GM21447 (cell line): ENCODE measurements around the gene GTPBP6.

ENCODE experiments used
- ATAC-seq: cut with Tn5 transposase; IDR thresholded peaks from one replicate; pipeline ENCODE4 v1.9.1; 2021; ENCODE audit not compliant: unreplicated experiment

The GTPBP6 gene, protein sequence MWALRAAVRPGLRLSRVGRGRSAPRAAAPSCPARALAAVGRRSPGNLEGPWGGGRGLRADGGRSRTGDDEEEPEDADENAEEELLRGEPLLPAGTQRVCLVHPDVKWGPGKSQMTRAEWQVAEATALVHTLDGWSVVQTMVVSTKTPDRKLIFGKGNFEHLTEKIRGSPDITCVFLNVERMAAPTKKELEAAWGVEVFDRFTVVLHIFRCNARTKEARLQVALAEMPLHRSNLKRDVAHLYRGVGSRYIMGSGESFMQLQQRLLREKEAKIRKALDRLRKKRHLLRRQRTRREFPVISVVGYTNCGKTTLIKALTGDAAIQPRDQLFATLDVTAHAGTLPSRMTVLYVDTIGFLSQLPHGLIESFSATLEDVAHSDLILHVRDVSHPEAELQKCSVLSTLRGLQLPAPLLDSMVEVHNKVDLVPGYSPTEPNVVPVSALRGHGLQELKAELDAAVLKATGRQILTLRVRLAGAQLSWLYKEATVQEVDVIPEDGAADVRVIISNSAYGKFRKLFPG

DNA sequence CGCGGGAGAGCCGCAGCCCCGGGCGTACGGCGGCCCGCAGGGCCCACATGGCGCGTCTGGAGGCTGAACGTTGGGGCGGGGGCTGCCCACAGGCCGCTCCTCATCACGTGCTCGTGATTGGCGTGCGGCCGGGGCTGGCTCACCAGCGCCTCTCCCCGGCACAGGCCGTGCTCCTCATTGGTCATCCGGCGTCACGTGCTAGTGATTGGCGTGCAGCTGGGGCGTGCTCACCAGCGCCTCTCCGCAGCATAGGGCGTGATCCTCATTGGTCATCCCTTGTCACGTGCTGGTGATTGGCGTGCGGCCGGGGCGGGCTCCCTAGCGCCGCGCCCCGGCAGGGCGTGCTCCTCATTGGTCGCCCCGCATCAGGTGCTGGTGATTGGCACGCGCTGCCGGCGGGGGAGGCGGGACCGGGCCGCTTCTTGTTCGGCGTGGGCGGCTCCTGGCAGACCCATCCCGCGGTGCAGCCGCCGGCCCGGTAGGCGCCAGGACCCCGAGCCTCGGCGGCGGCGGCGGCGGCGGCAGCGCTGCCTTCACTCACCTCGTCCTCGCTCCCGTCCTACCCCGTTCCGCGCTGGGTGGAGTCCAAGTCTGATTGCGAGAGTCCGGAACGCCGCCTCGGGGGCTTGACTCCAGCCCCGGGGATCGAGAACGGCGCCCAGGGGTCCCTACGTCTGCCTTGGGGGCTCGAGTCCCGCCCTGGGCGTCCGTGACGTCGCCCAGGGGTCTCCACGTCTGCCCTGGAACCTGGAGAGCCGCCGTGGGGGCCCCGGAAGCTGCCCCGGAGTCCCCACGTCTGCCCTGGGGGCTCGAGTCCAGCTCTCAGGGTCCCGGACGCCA is at the start of gene GTPBP6:
Gene GTPBP6 (minus strand): TSS at position 58 of the 840 bp plus-strand sequence. CDS start 9 bp downstream, at position 49.
- peak; percentile 73 for ATAC-seq

DNA sequence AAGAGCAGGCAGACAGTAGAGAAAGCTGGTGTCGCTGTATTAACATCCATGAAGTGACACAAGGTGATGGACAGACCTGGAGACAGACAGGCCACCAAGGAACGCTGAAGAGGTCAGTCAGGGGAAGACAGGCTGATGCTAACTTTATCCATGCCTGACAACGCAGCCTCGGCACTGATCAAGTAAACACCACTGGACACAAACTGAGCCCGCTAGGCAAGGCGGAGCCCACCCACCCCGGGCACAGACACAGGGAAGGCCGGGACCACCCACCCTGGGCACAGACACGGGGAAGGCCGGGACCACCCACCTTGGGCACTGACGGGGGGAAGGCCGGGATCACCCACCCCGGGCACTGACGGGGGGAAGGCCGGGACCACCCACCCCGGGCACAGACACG is 49.3 kb upstream of the GTPBP6 start:
- ATAC-seq, result no peak

DNA sequence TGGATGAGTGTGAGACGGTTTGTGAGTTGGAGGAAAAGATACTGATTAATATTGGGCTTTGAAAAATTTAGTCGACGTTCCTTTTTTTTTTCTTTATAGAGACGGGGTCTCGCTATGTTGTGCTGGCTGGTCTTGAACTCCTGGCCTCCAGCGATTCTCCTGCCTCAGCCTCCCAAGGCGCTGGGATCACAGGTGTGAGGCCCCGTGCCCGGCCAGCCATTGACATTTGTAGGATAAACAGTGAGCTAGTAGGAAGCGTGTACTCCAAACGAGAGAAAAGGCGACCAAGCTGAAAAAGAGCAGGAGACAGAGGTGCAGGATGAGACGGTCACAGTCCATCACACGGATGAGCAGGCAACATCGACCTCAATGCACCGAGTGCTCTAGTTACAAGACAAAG is 48.8 kb upstream of the GTPBP6 start:
- ATAC-seq, result no peak

DNA sequence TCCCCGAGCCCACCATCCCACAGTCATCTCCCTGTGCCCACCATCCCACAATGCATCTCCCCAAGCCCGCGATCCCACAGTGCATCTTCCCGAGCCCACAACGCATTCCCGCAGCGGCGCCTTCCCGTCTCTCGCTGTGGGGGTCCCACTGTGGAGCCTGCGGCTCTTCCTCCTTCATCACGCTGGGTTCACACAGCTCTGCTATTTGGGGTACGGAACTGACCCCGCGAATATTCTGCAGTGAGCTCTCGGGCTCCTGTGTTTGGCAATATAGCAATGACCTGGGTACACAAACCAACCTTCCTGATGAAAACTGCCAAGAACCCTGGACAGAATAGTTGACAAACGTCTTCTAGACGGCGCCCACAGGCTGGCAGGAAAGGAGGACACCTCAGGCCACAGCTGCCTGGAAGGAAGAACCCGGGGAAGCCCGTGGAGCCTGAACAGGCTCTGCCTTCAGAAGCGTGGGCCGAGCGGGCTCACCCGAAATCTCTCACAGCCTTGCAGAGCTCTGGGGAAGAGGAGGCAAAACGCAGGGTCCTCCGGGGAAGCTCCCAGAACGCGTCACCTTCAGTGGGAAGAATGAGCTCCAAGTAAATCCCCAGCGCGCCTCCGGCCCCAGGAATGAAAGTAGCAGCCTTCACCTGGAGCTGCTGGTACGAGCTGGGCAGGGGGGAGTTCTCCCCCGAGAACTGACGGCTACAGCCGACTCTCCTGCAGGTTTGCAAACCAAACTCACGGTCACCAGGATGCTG is 45.2 kb upstream of the GTPBP6 start:
- no peak for ATAC-seq

DNA sequence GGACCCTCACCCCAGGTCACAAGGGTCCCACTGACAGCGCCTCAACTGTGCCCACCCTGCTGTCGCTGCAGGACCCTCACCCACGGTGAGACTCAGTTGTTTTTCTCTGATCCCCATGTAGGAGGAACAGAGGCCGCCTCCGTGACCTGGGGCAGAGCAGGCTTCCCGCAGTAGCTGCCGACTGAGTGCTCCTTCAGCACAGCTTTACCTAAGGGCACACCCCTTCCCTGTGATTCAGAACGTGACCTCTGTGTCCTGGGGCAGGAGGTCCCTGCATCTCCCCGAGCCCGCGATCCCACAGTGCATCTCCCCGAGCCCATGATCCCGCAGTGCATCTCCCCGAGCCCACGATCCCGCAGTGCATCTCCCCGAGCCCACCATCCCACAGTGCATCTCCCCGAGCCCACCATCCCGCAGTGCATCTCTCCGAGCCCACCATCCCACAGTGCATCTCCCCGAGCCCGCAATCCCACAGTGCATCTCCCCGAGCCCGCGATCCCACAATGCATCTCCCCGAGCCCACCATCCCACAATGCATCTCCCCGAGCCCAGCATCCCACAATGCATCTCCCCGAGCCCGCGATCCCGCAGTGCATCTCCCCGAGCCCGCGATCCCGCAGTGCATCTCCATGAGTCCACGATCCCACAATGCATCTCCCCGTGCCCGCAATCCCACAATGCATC is 44.5 kb upstream of the GTPBP6 start:
- ATAC-seq, result no peak

DNA sequence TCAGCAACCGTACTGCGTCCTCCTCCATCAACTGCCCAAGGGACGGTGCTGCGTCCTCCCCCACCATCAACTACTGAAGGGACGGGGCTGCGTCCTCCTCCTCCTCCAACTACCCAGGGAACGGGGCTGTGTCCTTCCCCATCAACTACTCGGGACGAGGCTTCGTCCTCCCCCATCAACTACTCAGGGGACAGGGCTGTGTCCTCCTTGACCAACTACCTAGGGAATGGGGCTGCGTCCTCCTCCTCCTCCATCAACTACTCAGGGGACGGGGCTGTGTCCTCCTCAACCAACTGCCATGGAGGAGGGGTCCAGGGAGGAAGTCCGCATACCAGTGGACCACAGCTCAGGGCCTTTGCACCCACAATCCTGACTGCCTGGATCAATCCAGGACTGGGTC is 43.8 kb upstream of the GTPBP6 start:
- no peak for ATAC-seq

DNA sequence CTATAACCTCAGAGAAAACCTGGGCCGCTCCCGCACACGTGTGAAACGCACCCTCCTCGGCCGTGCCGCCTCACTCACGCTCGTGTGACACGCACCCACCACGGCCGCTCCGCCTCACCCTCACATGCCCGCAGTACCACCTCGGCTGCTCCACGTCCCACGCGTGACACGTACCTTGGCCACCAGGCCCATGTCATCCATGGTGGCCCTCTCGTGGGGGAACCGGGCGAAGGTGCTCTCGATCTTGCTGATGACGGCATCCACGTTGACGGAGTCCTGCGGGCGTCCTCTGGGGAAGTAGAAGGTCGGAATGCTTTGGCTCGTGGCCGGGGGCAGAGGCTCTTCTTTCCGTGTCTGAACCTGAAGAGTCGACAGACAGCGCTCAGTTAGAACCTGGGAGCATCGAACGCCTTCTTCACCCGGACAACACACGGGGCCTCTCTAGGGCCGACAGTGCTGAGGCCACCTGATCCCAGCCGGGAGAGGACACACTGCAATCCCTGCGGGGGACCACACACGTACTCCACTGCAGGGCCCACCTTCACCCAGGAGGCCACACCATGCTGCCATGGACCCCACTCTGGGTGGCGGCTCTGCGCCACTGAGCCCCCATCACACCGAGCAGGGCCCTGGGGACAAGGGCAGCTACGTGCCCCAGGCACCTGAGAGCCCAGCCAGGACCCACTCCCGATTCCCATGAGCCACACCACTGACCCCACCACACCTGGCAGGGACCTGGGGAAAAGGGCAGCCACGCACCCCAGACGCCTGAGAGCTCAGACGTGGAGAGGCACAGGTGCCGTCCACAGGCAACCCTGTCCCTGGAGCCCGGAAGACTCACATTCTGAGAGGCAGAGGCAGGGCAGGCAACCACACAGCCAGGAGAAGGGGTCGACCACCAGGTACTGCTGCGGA is 42.9 kb upstream of the GTPBP6 start:
- no peak for ATAC-seq

DNA sequence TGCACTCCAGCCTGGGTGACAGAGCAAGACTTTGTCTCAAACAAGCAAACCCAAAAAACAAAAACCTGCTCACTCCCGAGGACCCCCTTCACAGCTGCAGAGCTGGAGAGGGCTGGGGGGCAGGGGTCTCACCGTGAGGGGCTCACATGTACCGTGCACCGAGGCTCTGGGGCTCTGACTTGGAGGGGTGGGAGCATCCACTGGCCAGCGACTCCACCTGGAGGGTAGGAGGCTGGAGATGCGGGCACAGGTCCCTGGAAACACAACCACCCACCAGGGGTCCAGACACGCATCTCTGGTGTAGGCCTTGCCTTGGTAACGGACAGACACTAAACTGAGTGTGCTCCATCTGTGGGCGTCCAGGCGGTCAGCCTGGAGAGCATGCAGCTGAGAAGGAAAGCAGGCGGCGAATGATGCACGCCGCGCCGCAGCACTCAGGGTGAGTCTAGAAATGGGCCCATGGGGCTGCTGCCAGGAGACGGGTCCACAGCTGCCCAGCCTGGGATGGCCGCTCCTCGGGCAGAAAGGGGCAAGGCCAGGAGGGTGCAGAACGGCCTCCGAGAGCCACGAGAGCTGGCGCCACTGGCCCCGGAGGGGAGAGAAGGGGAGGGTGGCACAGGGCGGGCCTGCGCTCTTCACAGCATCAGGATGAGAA is 42.0 kb upstream of the GTPBP6 start:
- no peak for ATAC-seq

DNA sequence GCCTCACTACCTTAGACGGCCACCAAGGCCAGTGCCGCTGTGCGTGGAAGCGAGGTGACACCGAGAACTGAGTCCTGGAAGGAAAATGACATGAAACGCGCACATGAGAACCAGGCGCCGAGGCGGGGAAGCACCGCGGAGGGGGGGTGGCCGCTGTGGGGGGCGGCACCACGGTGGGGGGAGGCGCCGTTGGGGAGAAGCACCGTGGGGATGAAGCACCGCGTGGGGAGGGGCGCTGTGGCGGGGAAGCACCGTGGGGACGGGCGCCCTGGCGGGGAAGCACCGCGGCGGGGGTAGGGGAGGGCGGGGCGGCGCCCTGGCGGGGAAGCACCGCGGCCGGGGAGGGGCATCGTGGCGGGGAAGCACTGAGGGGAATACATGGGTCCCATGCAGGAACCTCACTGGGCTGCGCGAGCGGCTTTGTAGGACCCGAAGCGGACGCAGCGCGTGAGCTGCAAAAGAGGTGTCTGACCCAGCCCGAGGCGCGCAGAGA is 40.1 kb upstream of the GTPBP6 start:
- no peak for ATAC-seq

DNA sequence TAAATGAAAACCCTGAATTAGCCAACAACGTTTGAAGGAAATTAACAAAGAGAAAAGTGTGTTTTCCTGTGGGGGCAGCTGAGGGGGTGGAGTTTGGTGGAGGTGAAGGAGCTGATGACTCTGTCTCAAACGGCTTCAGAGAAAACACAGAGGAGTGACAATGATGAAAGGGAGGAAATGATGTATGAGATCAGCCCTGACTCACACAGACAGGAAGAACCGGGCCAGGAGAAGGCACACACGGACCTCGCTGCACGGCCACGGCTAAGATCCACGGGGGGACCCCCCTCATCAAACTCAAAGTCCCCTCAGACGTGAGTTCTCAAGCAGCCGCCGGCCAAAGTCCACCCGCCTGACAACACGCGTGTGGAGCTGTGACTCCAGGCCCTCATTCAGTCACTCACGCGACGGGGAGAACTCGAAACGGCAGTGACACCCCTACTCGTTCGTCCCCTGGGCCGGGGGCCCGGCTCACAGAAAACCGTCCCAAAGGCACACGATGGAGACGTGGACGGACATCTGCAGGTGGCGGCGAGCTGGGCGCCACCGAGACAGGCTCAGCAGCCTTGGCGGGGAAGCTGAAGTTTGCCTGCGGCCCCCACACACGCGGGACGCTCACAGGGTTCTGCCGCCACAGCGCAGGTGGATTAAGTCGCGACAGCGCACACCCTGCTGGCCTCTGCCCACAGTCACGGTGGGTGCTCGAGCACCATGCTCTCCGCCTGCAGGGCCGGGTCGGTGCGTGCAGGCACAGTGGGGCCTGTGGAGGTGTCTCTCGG is 39.3 kb upstream of the GTPBP6 start:
- ATAC-seq, result no peak

DNA sequence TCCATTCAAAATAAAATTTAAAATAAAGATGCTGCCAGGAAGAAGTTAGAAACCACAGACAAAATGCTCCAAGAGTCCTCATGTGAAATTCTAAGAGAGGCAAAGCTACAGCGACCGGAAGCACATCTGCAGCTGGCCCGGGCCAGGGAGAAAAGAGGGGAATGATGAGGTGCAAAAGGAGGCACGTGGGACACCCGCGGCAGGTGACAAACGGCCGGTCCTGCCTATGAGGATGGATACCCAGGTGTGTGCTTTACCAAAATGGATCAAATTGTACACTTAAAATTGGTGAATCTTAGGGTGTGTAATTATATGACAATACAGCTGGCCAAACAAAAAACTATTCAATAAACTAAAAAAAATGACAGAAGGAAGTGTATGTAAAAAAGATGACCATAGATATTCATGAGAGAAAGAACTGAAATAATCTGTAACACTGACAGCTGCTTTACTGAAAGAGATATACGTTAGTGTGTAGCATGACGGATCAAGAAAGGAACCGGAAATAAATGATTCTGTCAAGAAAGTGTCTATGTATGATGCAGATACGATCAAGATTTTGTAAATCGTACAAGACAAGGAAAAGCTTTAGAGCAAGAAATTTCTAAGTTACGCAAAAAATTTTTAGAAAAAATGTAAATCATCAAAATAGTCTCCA is 38.6 kb upstream of the GTPBP6 start:
- no peak for ATAC-seq

DNA sequence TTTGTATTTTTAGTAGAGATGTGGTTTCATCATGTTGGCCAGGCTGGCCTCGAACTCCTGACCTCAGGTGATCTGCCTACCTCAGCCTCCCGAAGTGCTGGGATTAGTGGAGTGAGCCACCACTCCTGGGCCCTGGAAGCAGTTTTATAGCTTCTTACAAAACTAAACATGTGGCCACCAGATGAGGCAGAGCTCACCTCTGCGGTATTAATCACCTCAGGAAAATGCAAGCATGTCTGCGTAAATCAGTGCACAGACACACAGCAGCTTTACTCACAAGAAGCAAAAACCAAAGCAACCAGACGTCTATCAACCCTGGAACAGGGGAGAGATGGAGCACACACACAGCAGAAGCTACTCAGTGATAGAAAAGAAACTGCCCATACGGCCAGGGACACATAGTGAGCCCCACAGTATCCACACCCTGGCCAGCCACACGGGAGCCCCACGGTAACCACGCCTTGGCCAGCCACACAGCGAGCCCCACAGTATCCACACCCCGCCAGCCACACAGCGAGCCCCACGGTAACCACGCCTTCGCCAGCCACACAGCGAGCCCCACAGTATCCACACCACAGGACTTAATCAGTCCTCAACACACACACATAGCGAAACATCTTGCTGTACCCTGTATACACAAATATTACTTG is 37.9 kb upstream of the GTPBP6 start:
- ATAC-seq, result no peak

DNA sequence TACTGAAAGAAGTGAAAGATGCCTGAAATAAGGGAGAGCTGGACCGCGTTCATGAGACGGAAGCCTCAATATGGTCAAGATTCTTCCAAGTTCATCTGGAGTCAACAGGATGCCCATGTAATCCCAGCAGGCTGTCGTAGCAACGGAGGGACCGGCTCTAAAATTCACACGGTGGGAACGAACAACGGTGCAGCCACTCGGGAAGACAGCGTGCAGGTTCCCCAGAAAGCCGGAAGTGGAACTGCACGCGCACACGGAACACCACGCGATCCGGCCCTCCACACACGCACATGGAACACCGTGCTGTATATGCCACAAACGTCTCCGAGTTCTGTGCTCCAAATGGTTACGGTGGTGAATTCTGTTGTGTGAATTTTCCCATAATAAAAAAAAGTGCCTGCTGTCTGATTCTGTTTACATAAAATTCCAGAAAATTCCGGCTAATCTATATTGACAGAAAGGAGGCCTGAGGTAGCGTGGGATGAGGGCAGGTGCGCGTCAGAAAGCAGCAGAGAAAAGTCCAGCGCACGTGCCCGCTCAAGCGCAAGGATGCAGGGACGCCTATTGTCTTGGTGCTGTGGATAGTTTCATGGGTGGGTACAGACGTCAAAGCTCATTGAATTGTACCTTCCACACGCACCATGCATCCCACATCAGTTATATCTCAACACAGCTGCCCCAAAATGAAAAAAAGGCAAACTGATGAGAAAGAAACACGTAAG is 36.9 kb upstream of the GTPBP6 start:
- ATAC-seq, result no peak

DNA sequence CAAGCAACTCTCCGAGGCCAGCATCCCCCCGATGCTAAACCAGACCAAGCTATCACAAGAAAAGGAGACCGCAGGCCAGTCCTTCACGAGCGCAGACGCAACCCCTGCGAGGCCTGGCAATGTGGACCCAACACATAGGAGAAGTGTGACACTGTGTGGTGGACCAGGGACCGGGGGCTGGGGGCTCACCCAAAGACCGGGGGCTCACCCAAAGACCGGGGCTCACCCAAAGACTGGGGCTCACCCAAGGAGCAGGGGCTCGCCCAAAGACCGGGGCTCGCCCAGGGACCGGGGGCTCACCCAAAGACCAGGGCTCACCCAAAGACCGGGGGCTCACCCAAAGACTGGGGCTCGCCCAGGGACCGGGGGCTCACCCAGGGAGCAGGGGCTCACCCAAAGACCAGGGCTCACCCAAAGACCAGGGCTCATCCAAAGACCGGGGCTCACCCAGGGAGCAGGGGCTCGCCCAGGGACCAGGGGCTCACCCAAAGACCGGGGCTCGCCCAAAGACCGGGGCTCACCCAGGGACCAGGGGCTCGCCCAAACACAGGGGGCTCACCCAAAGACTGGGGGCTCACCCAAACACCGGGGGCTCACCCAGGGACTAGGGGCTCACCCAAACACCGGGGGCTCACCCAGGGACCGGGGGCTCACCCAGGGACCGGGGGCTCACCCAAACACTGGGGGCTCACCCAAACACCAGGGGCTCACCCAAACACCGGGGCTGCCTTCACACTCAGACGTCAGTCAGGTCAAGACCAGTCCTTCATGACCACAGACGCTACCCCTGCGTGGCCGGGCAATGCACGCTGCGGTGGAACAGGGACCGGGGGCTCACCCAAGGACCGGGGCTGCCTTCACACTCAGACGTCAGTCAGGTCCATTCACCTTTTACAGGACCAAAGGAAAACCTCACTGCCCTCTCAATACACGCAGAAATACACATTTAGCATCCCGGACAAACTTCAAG is 35.3 kb upstream of the GTPBP6 start:
- ATAC-seq, result no peak

DNA sequence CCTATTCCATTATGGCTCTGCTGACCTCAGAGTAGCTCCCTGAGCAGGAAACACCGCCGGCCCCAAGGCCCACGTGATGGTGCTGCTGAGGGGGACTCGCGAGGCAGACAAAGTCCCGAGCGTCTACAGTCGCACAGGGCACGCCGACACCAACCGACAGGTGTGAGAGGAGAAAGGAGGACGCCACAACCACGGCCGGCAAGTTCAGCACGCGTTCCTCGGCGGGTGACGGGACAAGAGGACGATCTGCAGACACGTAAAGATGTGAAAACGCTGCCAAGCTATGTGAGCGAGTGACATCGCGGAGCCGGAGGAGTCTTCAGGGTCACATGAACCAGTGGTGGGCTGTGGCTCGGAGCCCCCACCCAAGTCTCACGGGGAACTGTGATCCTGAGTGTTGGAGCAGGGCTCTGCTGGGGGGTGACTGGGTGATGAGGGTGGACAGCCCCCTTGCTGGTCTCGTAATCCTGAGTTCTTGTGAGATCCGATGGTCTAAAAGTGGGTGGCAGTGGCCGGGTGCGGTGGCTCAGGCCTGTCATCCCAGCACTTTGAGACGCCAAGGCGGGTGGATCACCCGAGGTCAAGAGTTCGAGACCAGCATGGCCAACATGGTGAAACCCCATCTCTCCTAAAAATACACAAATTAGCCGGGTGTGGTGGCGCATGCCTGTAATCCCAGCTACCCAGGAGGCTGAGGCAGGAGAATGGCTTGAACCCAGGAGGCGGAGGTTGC is 34.2 kb upstream of the GTPBP6 start:
- no peak for ATAC-seq
